ENCODE measurements around the gene ZSWIM5. TPM values are rescaled to one million over a fixed set of nuclear protein-coding genes. Genes with fewer than 3 reads are reported as not detected.
"Not testable (repeated sequence)": the region's sequence is repeated elsewhere in the genome, so short reads cannot be mapped to it uniquely, and the experiment has no call there.

The ZSWIM5 gene
- total RNA-seq, 1 donor from 2014 or later: 5.8 TPM

GRCh38 chr1:45084562-45084961, 121.8 kb downstream of the ZSWIM5 start:
- no peak for DNase-seq

GRCh38 chr1:45079533-45079932, 126.9 kb downstream of the ZSWIM5 start:
- no peak for DNase-seq

- DNase-seq: not testable (repeated sequence)
Measured at GRCh38 chr1:45076959-45077358, 129.4 kb downstream of the ZSWIM5 start.

GRCh38 chr1:45071567-45071966, 134.8 kb downstream of the ZSWIM5 start:
- DNase-seq: no peak

- DNase-seq: no peak
Measured at GRCh38 chr1:45067806-45068205, 138.6 kb downstream of the ZSWIM5 start.

- no peak for DNase-seq
Measured at GRCh38 chr1:45065083-45065482, 141.3 kb downstream of the ZSWIM5 start.

- not testable (repeated sequence) for DNase-seq
Measured at GRCh38 chr1:45062463-45062862, 143.9 kb downstream of the ZSWIM5 start.

GRCh38 chr1:45059829-45060228, 146.6 kb downstream of the ZSWIM5 start:
- DNase-seq: no peak

GRCh38 chr1:45057542-45057941, 148.9 kb downstream of the ZSWIM5 start:
- DNase-seq: no peak

GRCh38 chr1:45051005-45051772, 155.2 kb downstream of the ZSWIM5 start:
- no peak for DNase-seq

- no peak for DNase-seq
Measured at GRCh38 chr1:45047032-45047431, 159.4 kb downstream of the ZSWIM5 start.

GRCh38 chr1:45044916-45045315, 161.5 kb downstream of the ZSWIM5 start:
- no peak for DNase-seq

GRCh38 chr1:45043094-45043493, 163.3 kb downstream of the ZSWIM5 start:
- no peak for DNase-seq

- no peak for DNase-seq
Measured at GRCh38 chr1:45040297-45040696, 166.1 kb downstream of the ZSWIM5 start.

GRCh38 chr1:45038661-45039364, 167.6 kb downstream of the ZSWIM5 start:
- no peak for DNase-seq

GRCh38 chr1:45038240-45038639, 168.2 kb downstream of the ZSWIM5 start:
- no peak for DNase-seq

- DNase-seq: no peak
Measured at GRCh38 chr1:45037456-45037855, 168.9 kb downstream of the ZSWIM5 start.

- no peak for DNase-seq
Measured at GRCh38 chr1:45035631-45036301, 170.6 kb downstream of the ZSWIM5 start.

GRCh38 chr1:45033356-45033755, 173.0 kb downstream of the ZSWIM5 start:
- DNase-seq: no peak

- DNase-seq: no peak
Measured at GRCh38 chr1:45032837-45033236, 173.6 kb downstream of the ZSWIM5 start.

GRCh38 chr1:45026446-45026845, 180.0 kb downstream of the ZSWIM5 start:
- no peak for DNase-seq

GRCh38 chr1:45023663-45024062, 182.7 kb downstream of the ZSWIM5 start:
- no peak for DNase-seq

- peak; percentile 85 for DNase-seq
Measured at GRCh38 chr1:45018599-45019230, 187.7 kb downstream of the ZSWIM5 start.

All from dermis blood vessel endothelial cell (primary cell).